ENCODE measurements around the gene RANBP1.

The RANBP1 gene

DNA sequence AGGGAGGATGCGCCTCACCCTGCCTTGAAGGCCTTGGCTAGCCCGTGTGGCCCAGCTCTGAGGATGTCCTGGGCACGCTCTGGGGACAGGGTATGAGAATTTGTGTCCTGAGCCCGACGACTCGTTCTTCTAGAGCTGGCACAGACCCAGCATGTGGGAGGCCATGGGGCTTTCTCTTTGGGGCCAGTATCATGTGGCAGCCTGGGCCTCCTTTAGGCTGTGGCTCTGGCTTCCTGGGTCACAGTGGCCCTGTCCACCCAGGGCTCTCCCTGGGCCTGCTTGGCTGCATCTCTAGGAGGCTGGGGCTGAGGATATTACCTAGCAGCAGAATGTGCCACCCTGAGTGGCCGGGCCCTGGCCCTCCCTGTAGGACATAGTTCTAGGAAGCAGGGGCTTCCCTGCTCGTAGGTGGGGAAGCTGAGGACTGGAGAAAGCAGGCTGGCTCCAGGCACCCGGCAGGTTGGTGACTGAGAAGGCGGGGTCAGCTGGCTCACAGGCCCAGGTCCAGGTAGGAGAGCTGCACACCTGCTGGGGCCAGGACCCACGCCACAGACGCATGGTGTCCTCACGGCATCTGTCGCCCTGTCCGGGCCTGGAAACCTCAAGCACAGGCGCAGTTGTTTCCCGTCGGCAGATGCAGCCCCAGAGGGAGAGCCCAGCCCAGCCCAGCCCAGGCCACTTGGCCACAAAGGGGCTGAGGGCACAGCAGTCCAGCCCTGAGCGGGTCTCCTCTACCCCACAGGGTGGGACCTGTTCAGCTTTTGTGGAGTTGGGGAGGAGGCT, 28.2 kb downstream of the RANBP1 start:
- Histone ChIP-seq H3K4me3 (ENCODE audit: low read depth in 1 of 2, low read length in 2 of 2) (no peak overlapping the region), H3K36me3 (ENCODE audit: control insufficient read depth in 1 of 2, insufficient read depth in 2 of 2, low read length in 2 of 2) (peaks cover 0 to 47% of the 10 kb centered on the region in 2 donors), H3K27me3 (ENCODE audit: low read depth, low read length) (no peaks in the 10 kb centered on the region), H3K4me1 (ENCODE audit: control insufficient read depth in 1 of 2, insufficient read depth in 2 of 2, low read length in 2 of 2) (no peaks in the 10 kb centered on the region), H3K9me3 (ENCODE audit: control insufficient read depth in 1 of 2, low read length in 2 of 2) (no peaks in the 10 kb centered on the region), H3K27ac (ENCODE audit: low read length) (no peak overlapping the region)

GRCh38 chr22:20145206-20145831, 29.4 kb downstream of the RANBP1 start:
- Histone ChIP-seq H3K27ac (ENCODE audit: low read length) (no peak overlapping the region), H3K9me3 (ENCODE audit: control insufficient read depth in 1 of 2, low read length in 2 of 2) (no peaks in the 10 kb centered on the region), H3K36me3 (ENCODE audit: control insufficient read depth in 1 of 2, insufficient read depth in 2 of 2, low read length in 2 of 2) (peaks cover 0 to 38% of the 10 kb centered on the region in 2 donors)

DNA sequence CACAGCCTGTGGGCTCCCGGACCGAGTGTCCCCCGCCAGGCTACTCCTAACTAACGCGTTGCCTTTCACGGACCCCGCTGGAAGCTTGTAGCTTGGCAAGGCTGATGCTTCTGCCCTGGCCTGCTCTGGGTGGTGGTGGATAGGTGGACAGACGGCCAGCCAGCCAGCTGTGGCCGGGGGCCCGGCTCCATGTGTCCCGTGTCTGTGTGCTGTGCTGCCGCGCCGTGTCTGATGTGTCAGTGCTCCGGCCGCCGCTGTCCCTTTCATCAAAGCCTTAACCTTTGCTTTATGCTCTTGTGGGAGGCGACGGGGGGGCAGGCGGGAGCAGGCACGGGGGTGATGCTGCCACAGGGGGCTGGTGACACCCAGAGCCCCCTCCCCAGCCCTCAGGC, 29.9 kb downstream of the RANBP1 start:
- no peaks in the 10 kb centered on the region for H3K4me1 ChIP-seq (ENCODE audit: control insufficient read depth in 1 of 2, insufficient read depth in 2 of 2, low read length in 2 of 2)
- H3K36me3 ChIP-seq (ENCODE audit: control insufficient read depth in 1 of 2, insufficient read depth in 2 of 2, low read length in 2 of 2), result peaks cover 0 to 35% of the 10 kb centered on the region in 2 donors
- H3K9me3 ChIP-seq (ENCODE audit: control insufficient read depth in 1 of 2, low read length in 2 of 2), result no peaks in the 10 kb centered on the region
- no peaks in the 10 kb centered on the region for H3K27me3 ChIP-seq (ENCODE audit: low read depth, low read length)
- H3K27ac ChIP-seq (ENCODE audit: low read length), result no peak overlapping the region
- no peak overlapping the region for H3K4me3 ChIP-seq (ENCODE audit: low read depth in 1 of 2, low read length in 2 of 2)

More at GRCh38 chr22:20145206-20145831, 29.4 kb downstream of the RANBP1 start:
- Histone ChIP-seq H3K27me3 (ENCODE audit: low read depth, low read length) (no peaks in the 10 kb centered on the region), H3K4me1 (ENCODE audit: control insufficient read depth in 1 of 2, insufficient read depth in 2 of 2, low read length in 2 of 2) (no peaks in the 10 kb centered on the region), H3K4me3 (ENCODE audit: low read depth in 1 of 2, low read length in 2 of 2) (no peak overlapping the region)

DNA sequence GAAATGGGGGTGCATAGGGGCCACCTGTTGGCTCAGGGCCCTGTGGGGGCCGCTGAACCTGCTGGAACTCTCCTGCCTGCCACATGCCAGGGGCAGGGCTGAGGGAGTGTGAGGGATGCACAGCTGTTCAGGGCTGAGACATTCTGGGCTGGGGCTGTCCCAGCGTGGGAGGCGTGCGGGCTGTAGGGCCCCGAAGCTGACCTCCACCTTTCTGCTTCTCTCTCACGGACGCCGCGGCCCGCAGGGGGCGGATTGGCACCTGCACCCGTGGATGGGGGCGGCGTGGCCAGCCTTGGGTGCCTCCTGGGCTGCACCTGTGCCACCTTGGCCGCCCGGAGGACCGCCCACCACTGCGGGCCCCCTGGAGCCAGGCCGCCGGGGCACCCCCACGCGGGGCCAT, 30.9 kb downstream of the RANBP1 start:
- Histone ChIP-seq H3K4me3 (ENCODE audit: low read depth in 1 of 2, low read length in 2 of 2) (no peak overlapping the region), H3K36me3 (ENCODE audit: control insufficient read depth in 1 of 2, insufficient read depth in 2 of 2, low read length in 2 of 2) (peaks cover 0 to 27% of the 10 kb centered on the region in 2 donors), H3K4me1 (ENCODE audit: control insufficient read depth in 1 of 2, insufficient read depth in 2 of 2, low read length in 2 of 2) (no peaks in the 10 kb centered on the region), H3K27ac (ENCODE audit: low read length) (no peak overlapping the region), H3K27me3 (ENCODE audit: low read depth, low read length) (no peaks in the 10 kb centered on the region), H3K9me3 (ENCODE audit: control insufficient read depth in 1 of 2, low read length in 2 of 2) (no peaks in the 10 kb centered on the region)

- Histone ChIP-seq H3K27ac (ENCODE audit: low read length) (no peak overlapping the region), H3K27me3 (ENCODE audit: low read depth, low read length) (no peaks in the 10 kb centered on the region), H3K36me3 (ENCODE audit: control insufficient read depth in 1 of 2, insufficient read depth in 2 of 2, low read length in 2 of 2) (peaks cover 0 to 24% of the 10 kb centered on the region in 2 donors), H3K4me3 (ENCODE audit: low read depth in 1 of 2, low read length in 2 of 2) (no peak overlapping the region), H3K9me3 (ENCODE audit: control insufficient read depth in 1 of 2, low read length in 2 of 2) (no peaks in the 10 kb centered on the region), H3K4me1 (ENCODE audit: control insufficient read depth in 1 of 2, insufficient read depth in 2 of 2, low read length in 2 of 2) (no peaks in the 10 kb centered on the region)
Observed at GRCh38 chr22:20147237-20147988, 31.5 kb downstream of the RANBP1 start.

GRCh38 chr22:20148414-20148813, 32.5 kb downstream of the RANBP1 start:
- Histone ChIP-seq H3K9me3 (ENCODE audit: control insufficient read depth in 1 of 2, low read length in 2 of 2) (no peaks in the 10 kb centered on the region), H3K27ac (ENCODE audit: low read length) (no peak overlapping the region), H3K4me1 (ENCODE audit: control insufficient read depth in 1 of 2, insufficient read depth in 2 of 2, low read length in 2 of 2) (no peaks in the 10 kb centered on the region), H3K36me3 (ENCODE audit: control insufficient read depth in 1 of 2, insufficient read depth in 2 of 2, low read length in 2 of 2) (peaks cover 0 to 15% of the 10 kb centered on the region in 2 donors), H3K4me3 (ENCODE audit: low read depth in 1 of 2, low read length in 2 of 2) (no peak overlapping the region), H3K27me3 (ENCODE audit: low read depth, low read length) (no peaks in the 10 kb centered on the region)

- H3K4me1 ChIP-seq (ENCODE audit: control insufficient read depth in 1 of 2, insufficient read depth in 2 of 2, low read length in 2 of 2), result no peaks in the 10 kb centered on the region
- peaks cover 0 to 7% of the 10 kb centered on the region in 2 donors for H3K36me3 ChIP-seq (ENCODE audit: control insufficient read depth in 1 of 2, insufficient read depth in 2 of 2, low read length in 2 of 2)
- H3K27me3 ChIP-seq (ENCODE audit: low read depth, low read length), result no peaks in the 10 kb centered on the region
Observed at GRCh38 chr22:20149257-20150250, 33.6 kb downstream of the RANBP1 start.

GRCh38 chr22:20150381-20151275, 34.7 kb downstream of the RANBP1 start, which contains the start of gene CCDC188:
Gene CCDC188, minus strand, starts transcription at chr22:20151055. Its CDS starts 69 bp downstream, at chr22:20150986.
- H3K27ac ChIP-seq (ENCODE audit: low read length), result no peak within 1 kb of the TSS
- H3K27me3 ChIP-seq (ENCODE audit: low read depth, low read length), result no peaks in the 10 kb centered on the region
- no peak within 1 kb of the TSS for H3K4me3 ChIP-seq (ENCODE audit: low read depth in 1 of 2, low read length in 2 of 2)
- H3K9me3 ChIP-seq (ENCODE audit: control insufficient read depth in 1 of 2, low read length in 2 of 2), result no peaks in the 10 kb centered on the region
- H3K4me1 ChIP-seq (ENCODE audit: control insufficient read depth in 1 of 2, insufficient read depth in 2 of 2, low read length in 2 of 2), result no peaks in the 10 kb centered on the region
- peaks cover 0 to 2% of the 10 kb centered on the region in 2 donors for H3K36me3 ChIP-seq (ENCODE audit: control insufficient read depth in 1 of 2, insufficient read depth in 2 of 2, low read length in 2 of 2)

More at GRCh38 chr22:20149257-20150250, 33.6 kb downstream of the RANBP1 start:
- no peak overlapping the region for H3K4me3 ChIP-seq (ENCODE audit: low read depth in 1 of 2, low read length in 2 of 2)
- no peaks in the 10 kb centered on the region for H3K9me3 ChIP-seq (ENCODE audit: control insufficient read depth in 1 of 2, low read length in 2 of 2)
- H3K27ac ChIP-seq (ENCODE audit: low read length), result no peak overlapping the region

GRCh38 chr22:20151276-20151588, 35.3 kb downstream of the RANBP1 start:
- Histone ChIP-seq H3K4me3 (ENCODE audit: low read depth in 1 of 2, low read length in 2 of 2) (no peak overlapping the region), H3K9me3 (ENCODE audit: control insufficient read depth in 1 of 2, low read length in 2 of 2) (no peaks in the 10 kb centered on the region), H3K36me3 (ENCODE audit: control insufficient read depth in 1 of 2, insufficient read depth in 2 of 2, low read length in 2 of 2) (no peaks in the 10 kb centered on the region), H3K27me3 (ENCODE audit: low read depth, low read length) (no peaks in the 10 kb centered on the region), H3K27ac (ENCODE audit: low read length) (no peak overlapping the region), H3K4me1 (ENCODE audit: control insufficient read depth in 1 of 2, insufficient read depth in 2 of 2, low read length in 2 of 2) (no peaks in the 10 kb centered on the region)

- H3K9me3 ChIP-seq (ENCODE audit: control insufficient read depth in 1 of 2, low read length in 2 of 2), result no peaks in the 10 kb centered on the region
- H3K27ac ChIP-seq (ENCODE audit: low read length), result no peak overlapping the region
- H3K36me3 ChIP-seq (ENCODE audit: control insufficient read depth in 1 of 2, insufficient read depth in 2 of 2, low read length in 2 of 2), result no peaks in the 10 kb centered on the region
- H3K4me3 ChIP-seq (ENCODE audit: low read depth in 1 of 2, low read length in 2 of 2), result no peak overlapping the region
- H3K27me3 ChIP-seq (ENCODE audit: low read depth, low read length), result no peaks in the 10 kb centered on the region
- no peaks in the 10 kb centered on the region for H3K4me1 ChIP-seq (ENCODE audit: control insufficient read depth in 1 of 2, insufficient read depth in 2 of 2, low read length in 2 of 2)
Observed at GRCh38 chr22:20152464-20152890, 36.6 kb downstream of the RANBP1 start.
